Central memory CD8-positive, alpha-beta T cell (primary cell): ENCODE results near the gene MYO3B.

Source experiments
- ATAC-seq: fragments of 150-1000 bp; cut with Tn5 transposase; replicated peaks from 2 replicates; pipeline ENCODE4 v1.10.0; 2022; ENCODE audit warnings: mild to moderate bottlenecking, moderate FRiP score, moderate number of reproducible peaks; ENCODE audit not compliant: poor library complexity, severe bottlenecking; ENCODE audit errors: extremely low read depth
- DNase-seq, 2 donors: peaks; one replicate each; pipeline ENCODE4 v3.0.0; 2021; ENCODE audit warnings: low spot score in 2 of 2
- H3K27ac Mint-ChIP-seq: one replicate; pipeline ENCODE4 v1.8.0; 2022; ENCODE audit warnings: low read depth, mild to moderate bottlenecking, moderate library complexity, mixed read lengths
- H3K27me3 Mint-ChIP-seq: one replicate; pipeline ENCODE4 v1.8.0; 2022; ENCODE audit warnings: mixed read lengths
- H3K36me3 Mint-ChIP-seq: one replicate; pipeline ENCODE4 v1.8.0; 2022; ENCODE audit warnings: mild to moderate bottlenecking, moderate library complexity, mixed read lengths; ENCODE audit not compliant: insufficient read depth
- H3K4me1 Mint-ChIP-seq: one replicate; pipeline ENCODE4 v1.8.0; 2022; ENCODE audit warnings: mixed read lengths
- H3K4me3 Mint-ChIP-seq: one replicate; pipeline ENCODE4 v1.8.0; 2022; ENCODE audit warnings: mild to moderate bottlenecking, moderate library complexity, mixed read lengths
- H3K9me3 Mint-ChIP-seq: one replicate; pipeline ENCODE4 v1.8.0; 2022; ENCODE audit warnings: mixed read lengths

The MYO3B gene

DNA sequence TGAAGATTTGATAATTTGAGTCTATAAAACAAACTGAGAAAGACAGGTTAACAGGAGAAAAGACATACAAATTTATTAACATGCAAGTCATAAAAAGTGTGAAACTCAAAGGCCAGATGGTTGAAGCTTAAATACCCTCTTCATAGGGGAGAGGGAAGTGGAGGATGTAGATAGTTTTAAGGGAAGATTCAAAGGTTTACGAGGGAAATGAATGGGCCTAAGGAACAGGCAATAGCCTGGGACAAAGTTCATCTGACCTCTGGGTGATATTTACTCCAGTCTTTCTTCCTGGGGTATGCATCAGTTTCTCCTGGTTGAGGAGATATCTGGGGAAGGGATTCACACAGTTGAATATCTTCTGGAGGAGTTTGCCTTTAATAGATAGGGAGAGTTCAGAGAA is 322.2 kb downstream of the MYO3B start:
- ATAC-seq = no peak
- no peaks in the 10 kb centered on the region for H3K36me3 Mint-ChIP-seq
- no peaks in the 10 kb centered on the region for H3K9me3 Mint-ChIP-seq
- H3K27ac Mint-ChIP-seq = no peak overlapping the region
- no peak overlapping the region for H3K4me3 Mint-ChIP-seq
- H3K27me3 Mint-ChIP-seq = peaks cover 11% of the 10 kb centered on the region
- DNase-seq = no peak
- H3K4me1 Mint-ChIP-seq = no peaks in the 10 kb centered on the region

DNA sequence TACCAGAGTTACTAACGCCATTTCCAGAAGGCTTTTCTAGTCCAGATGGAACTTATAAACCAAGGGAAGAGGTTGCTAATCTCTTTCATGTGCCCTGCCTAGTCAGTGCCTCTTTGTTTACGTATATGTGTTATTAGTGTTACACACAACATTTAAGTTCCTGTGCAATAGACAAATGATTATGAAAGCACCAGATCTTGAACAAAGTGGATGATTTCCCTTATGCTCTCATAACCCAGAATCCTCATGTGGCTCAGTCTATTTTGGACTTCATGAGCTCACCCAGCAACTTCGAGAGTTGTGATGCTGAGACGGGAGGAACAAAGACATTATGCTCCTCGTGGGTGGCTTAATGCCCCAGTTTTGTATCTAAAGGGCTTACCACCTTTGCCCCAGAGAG is 322.8 kb downstream of the MYO3B start:
- H3K36me3 Mint-ChIP-seq = no peaks in the 10 kb centered on the region
- H3K4me3 Mint-ChIP-seq = no peak overlapping the region
- peaks cover 5% of the 10 kb centered on the region for H3K27me3 Mint-ChIP-seq
- DNase-seq (no peak), ATAC-seq (no peak)
- H3K9me3 Mint-ChIP-seq = no peaks in the 10 kb centered on the region
- H3K4me1 Mint-ChIP-seq = peaks cover 3% of the 10 kb centered on the region
- H3K27ac Mint-ChIP-seq = no peak overlapping the region

DNA sequence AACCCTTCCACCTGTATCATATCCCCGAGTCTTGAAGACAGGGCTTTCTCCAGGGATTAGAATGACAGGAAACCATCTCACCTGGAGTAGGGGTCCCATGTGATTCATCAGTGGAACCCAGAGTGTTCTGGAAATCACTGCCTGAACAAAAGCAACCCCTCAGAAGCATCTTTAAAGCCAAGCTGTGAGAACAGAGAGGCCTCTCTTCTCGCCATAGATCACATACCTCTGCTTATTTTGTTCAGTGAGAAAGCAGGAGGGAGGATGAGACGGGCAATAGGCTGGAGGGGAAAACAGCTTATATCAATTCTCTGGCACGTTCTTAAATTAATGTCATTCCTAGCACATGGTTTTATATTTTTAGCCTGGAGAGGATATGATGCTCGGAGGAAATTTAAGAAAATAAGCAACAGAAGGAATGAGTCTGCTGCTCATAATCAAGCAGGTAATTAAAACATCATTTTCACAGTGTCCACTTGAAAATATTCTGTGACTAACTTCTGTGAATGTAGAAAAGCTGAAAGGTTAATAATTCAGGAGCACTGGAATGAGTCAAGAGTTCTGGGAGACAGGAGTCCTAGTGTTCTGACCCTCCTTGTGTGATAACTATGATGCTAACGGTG is 323.6 kb downstream of the MYO3B start:
- no peak overlapping the region for H3K27ac Mint-ChIP-seq
- H3K4me3 Mint-ChIP-seq = no peak overlapping the region
- H3K9me3 Mint-ChIP-seq = no peaks in the 10 kb centered on the region
- no peaks in the 10 kb centered on the region for H3K27me3 Mint-ChIP-seq
- H3K36me3 Mint-ChIP-seq = no peaks in the 10 kb centered on the region
- DNase-seq = no peak
- peaks cover 6% of the 10 kb centered on the region for H3K4me1 Mint-ChIP-seq
- no peak for ATAC-seq

DNA sequence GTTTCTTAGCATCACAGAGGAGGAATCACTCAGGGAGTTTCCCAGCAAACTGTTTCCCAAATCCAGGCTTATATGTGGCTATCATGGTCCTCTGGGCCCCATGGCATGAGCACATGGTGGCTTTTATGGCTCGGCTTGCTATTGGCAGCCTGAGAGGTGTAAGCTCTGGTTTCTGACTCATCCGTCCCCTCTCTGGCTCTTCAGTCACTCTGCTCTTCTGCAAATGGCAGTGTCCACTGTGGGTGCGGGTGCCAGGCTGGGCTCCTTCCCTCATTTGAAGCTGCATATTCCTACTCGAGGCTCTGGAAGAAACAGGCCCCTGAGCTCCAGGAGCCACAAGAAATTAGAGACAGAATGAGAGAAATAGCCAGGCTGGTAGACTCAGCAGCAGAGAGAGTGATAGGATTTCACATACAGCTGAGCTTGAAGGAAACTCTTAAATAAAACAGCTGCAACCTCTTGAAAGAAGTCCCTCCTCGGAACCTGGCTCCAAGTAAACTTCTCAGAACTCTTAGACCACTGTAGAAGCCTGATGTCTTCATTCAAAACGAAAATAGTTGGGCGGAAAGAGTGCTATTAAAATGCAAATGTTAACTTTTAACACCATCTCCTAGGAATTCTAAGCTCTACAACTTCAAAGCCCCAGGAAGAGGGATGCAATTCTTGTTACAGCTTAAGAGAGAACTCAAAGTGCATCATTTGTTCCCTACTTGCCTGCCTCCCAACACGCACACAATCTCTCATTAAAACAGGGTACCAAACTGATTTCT is 324.6 kb downstream of the MYO3B start:
- H3K4me1 Mint-ChIP-seq = peaks cover 16% of the 10 kb centered on the region
- no peaks in the 10 kb centered on the region for H3K36me3 Mint-ChIP-seq
- H3K27ac Mint-ChIP-seq = no peak overlapping the region
- no peaks in the 10 kb centered on the region for H3K27me3 Mint-ChIP-seq
- ATAC-seq (no peak), DNase-seq (no peak)
- H3K9me3 Mint-ChIP-seq = no peaks in the 10 kb centered on the region
- no peak overlapping the region for H3K4me3 Mint-ChIP-seq

DNA sequence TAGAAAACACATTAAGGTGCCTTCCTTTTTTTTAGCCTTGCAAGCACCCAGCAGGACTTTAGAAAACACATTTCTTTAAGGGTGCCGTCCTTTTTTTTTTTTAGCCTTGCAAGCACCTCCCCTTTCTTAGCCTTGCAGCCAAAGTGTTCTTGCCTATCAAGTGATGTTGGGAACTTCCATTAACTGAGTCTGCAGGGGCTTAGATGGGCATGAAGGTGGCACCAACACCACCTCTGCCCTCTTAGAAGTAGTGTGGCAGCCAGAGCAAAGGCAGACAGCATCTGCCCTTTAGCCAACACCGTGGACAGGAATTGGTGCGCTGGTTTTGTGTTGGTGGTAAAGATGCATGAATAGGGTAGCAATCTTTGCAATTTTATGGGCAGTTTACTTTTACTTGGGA is 325.6 kb downstream of the MYO3B start:
- no peaks in the 10 kb centered on the region for H3K36me3 Mint-ChIP-seq
- no peaks in the 10 kb centered on the region for H3K9me3 Mint-ChIP-seq
- no peak for ATAC-seq
- no peak for DNase-seq
- H3K4me3 Mint-ChIP-seq = no peak overlapping the region
- H3K27ac Mint-ChIP-seq = no peak overlapping the region
- H3K4me1 Mint-ChIP-seq = peaks cover 21% of the 10 kb centered on the region
- H3K27me3 Mint-ChIP-seq = no peaks in the 10 kb centered on the region

DNA sequence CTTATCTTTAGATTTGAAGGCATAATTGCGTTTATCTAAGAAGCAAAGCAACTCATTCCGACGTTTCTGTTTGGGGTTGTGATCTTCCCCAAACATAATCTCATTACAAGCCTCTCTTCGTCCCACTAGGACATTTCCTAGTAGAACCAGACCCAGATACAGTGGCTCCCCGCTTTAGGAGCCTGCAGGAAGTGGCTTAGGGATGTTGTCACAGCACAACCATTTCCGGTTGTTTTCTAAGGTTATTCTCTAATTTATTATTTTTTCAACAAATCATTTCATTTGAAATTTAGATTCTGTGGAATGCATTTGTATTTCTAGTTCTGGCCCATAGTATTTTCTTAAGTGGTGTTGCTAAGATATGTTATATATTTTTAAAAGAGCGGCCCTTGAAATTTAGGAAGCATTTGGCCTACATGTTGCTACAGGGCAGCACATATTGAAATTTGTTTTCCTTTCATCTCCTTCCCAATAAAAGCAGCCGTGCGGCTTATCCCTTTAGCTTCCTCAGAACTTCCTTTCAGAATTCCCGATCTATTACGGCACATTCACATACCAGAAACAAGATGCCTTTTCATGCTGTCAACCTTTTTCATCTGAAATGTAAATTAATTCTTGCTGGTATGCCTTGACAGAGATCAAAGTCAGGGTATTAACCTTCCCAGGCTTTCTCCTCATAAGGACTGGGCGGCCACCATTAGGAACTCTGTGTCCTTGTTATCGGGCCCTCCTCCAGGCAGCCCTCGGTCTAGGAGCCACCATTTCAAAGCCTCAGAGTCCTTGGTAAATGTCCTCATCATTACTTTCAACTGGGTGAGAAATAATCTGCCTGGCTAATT is 326.2 kb downstream of the MYO3B start:
- Mint-ChIP-seq H3K27me3 (no peaks in the 10 kb centered on the region), H3K36me3 (no peaks in the 10 kb centered on the region), H3K4me1 (peaks cover 21% of the 10 kb centered on the region), H3K9me3 (no peaks in the 10 kb centered on the region), H3K27ac (no peak overlapping the region), H3K4me3 (no peak overlapping the region)
- ATAC-seq (no peak), DNase-seq (no peak)

DNA sequence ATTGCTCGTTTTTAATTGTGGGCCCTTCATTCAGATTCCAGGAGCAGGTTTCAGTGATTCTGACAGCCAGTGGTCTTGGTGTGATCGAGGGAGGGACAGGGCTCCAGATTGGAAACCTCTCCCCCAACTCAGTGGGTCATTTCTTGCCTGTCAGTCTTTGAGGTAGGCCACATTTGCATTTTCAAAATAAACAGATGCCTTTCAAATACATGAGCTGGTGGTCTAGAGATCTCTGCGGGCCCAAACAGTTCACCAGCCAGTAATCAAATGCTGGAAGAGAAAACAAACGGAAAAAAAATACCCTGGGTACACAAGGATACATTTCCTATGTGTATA is 326.8 kb downstream of the MYO3B start:
- Mint-ChIP-seq H3K27me3 (no peaks in the 10 kb centered on the region), H3K9me3 (no peaks in the 10 kb centered on the region), H3K36me3 (no peaks in the 10 kb centered on the region), H3K4me3 (no peak overlapping the region), H3K27ac (no peak overlapping the region), H3K4me1 (peaks cover 21% of the 10 kb centered on the region)
- ATAC-seq (no peak), DNase-seq (no peak)

DNA sequence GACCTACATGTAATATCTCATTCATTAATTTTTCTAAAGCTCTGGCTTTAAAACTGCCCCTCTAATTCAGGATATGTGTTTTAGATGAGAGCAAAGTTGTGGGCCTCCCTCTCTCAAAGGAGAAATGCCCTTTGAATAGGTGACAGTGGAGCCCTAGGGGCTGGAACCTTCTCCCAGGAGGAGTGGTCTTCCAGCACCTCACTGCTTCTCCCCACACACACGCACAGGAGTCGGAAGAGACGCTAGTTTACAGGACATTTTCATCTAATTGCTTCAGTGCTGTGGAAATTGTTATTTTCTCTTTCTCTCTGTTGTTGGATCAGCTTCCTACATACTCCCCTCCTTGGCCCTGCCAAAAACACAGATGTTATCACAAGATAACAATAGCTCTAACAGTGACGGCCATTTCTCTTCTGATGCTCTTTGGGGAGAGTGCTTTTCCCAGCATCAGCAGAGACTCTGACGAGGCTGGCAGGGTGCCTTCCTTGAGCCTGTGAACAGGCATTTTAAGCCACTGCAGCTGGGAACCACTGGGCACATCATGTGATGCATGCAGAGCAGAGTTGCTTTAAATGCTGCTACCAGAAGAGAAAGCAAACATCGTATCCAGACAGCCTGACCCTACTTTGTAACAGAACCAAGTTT is 327.8 kb downstream of the MYO3B start:
- H3K27me3 Mint-ChIP-seq = no peaks in the 10 kb centered on the region
- peaks cover 21% of the 10 kb centered on the region for H3K4me1 Mint-ChIP-seq
- H3K4me3 Mint-ChIP-seq = no peak overlapping the region
- no peaks in the 10 kb centered on the region for H3K36me3 Mint-ChIP-seq
- no peak overlapping the region for H3K27ac Mint-ChIP-seq
- H3K9me3 Mint-ChIP-seq = no peaks in the 10 kb centered on the region
- DNase-seq (no peak), ATAC-seq (no peak)

DNA sequence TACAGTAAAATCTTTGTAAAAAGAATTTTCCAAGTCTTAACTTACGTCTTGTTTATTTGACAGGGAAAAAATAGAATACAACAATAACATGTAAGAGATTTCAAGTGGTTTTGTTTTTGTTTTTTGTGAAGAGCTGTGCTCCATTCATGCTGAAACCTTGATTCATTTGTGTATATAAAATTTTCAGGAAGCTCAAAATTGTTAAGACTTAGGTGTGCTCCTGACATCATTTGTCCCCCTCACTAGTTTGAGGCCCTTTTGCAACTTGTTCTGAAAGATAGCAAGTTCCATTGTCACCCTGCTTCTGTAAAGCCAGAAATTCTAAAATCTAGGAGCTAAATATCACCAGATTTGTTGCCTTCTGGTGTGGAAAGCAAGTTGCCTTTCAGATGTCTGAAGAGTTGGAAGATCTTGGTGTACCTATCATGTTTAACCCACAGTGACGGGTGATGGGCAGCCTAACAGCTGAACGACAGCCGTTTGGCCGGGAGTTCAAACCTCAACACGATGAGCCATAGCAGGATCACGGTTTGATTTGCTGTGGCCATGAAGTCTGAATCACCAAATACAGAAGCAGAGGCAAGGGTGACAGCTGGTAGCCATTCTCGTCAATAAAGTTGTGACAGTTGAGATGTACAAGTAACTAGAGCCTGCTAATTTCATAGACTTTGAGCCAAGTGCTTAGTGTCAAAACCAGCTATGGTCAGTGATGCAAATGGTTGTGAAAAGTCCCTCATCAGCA is 331.7 kb downstream of the MYO3B start:
- DNase-seq = no peak

DNA sequence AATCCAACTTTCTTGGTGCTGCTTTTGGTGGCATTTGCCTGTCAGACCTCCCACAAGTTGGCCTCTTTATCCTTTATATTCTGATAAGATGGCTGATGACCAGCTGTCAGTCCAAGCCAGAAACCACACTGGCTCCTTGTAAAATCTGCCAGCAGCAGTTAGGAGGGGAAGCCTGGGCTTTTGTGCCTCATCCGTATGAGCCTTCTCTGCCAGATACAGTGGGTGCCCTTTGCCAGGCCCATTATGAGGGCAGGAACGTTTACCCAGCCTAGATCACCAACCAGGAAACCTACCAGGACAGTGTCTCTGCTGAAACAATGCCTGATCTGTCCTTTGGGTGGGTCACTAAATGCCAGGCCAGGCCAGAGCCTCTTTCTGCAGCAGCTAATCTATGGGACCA is 334.3 kb downstream of the MYO3B start:
- H3K4me3 Mint-ChIP-seq = no peak overlapping the region
- H3K4me1 Mint-ChIP-seq = peaks cover 8% of the 10 kb centered on the region
- ATAC-seq (no peak), DNase-seq (no peak)
- H3K36me3 Mint-ChIP-seq = peaks cover 4% of the 10 kb centered on the region
- no peaks in the 10 kb centered on the region for H3K27me3 Mint-ChIP-seq
- no peak overlapping the region for H3K27ac Mint-ChIP-seq
- no peaks in the 10 kb centered on the region for H3K9me3 Mint-ChIP-seq

More for the DNA sequence above, 331.7 kb downstream of the MYO3B start:
- Mint-ChIP-seq H3K27me3 (no peaks in the 10 kb centered on the region), H3K27ac (no peak overlapping the region), H3K4me3 (no peak overlapping the region), H3K36me3 (no peaks in the 10 kb centered on the region), H3K9me3 (no peaks in the 10 kb centered on the region), H3K4me1 (peaks cover 21% of the 10 kb centered on the region)
- ATAC-seq = no peak

DNA sequence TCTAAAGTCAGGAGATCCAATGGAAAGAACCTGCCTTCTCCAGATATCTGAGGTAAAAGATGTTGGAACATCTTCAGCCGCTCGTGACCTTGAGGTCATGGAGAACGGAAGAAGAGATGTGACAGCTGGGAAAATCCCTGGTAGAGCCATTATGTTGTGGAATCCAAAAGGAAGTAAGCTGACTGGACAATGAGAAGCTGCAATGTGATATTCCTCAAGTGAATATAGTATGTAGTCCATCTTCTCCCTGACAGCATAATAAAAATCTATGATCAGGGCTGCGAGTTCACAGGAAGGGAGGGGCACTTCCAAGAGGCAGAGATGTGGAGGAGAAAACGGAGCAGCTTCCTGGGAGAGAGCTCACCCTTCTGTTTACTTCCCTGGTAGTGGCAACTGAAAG is 336.2 kb downstream of the MYO3B start:
- Mint-ChIP-seq H3K4me1 (no peaks in the 10 kb centered on the region), H3K9me3 (no peaks in the 10 kb centered on the region), H3K4me3 (no peak overlapping the region), H3K36me3 (peaks cover 4% of the 10 kb centered on the region), H3K27ac (no peak overlapping the region), H3K27me3 (no peaks in the 10 kb centered on the region)
- ATAC-seq = no peak
- DNase-seq = no peak

DNA sequence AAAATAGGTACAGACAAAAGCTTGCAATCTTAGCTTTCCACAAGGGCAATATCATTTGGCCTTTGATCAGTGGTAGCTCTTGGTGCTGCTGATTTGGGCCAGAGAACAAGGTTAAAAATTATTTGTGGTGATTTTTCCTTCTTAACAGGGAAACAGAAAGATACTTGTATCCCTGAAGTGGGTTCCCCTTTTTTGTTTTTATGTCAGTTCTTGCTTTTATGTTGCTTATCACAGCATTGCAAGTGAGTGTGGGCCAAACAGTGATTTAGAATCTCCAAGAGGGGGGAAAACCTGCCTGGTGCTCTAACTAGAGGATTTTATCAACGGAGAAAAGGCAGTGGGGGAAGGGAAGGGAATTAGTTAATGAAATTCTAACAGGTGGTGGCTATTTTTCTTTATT is 339.6 kb downstream of the MYO3B start:
- H3K9me3 Mint-ChIP-seq = no peaks in the 10 kb centered on the region
- no peaks in the 10 kb centered on the region for H3K4me1 Mint-ChIP-seq
- DNase-seq = no peak
- H3K36me3 Mint-ChIP-seq = peaks cover 4% of the 10 kb centered on the region
- no peak for ATAC-seq
- H3K27me3 Mint-ChIP-seq = no peaks in the 10 kb centered on the region
- no peak overlapping the region for H3K27ac Mint-ChIP-seq
- H3K4me3 Mint-ChIP-seq = no peak overlapping the region
